Measurements from ENCODE around the gene PARN.
"Not testable (repeated sequence)": the region's sequence is repeated elsewhere in the genome, so short reads cannot be mapped to it uniquely, and the experiment has no call there.

PARN gene

DNA sequence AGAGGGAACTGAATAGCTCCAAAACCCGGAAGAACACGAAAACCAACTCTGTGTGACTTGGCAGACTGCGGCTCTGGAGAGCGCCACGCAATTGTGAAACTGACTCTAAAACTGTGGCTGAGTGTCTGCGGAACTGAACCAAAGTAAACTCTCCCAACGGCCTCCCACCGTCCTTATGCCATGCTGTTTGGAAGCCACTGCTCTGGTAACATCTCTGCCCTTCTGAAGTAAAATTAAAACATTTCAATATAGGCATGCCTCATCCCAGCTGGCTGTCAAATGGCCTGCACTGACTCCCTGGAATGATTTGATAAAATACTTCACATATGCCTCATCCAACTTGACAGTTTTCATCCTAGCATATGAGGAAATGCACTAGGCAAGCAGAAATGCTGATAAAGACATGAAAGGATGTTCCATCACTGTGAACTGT is 70.2 kb downstream of the PARN start:
- DNase-seq (ENCODE audit: insufficient read length, low spot score) (no peak), FAIRE-seq (no peak)
- TF ChIP-seq, protein P1, sequence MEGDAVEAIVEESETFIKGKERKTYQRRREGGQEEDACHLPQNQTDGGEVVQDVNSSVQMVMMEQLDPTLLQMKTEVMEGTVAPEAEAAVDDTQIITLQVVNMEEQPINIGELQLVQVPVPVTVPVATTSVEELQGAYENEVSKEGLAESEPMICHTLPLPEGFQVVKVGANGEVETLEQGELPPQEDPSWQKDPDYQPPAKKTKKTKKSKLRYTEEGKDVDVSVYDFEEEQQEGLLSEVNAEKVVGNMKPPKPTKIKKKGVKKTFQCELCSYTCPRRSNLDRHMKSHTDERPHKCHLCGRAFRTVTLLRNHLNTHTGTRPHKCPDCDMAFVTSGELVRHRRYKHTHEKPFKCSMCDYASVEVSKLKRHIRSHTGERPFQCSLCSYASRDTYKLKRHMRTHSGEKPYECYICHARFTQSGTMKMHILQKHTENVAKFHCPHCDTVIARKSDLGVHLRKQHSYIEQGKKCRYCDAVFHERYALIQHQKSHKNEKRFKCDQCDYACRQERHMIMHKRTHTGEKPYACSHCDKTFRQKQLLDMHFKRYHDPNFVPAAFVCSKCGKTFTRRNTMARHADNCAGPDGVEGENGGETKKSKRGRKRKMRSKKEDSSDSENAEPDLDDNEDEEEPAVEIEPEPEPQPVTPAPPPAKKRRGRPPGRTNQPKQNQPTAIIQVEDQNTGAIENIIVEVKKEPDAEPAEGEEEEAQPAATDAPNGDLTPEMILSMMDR (IDR thresholded peaks at IDR 0.05; ENCODE audit: insufficient read depth, missing control alignments), result no peak

DNA sequence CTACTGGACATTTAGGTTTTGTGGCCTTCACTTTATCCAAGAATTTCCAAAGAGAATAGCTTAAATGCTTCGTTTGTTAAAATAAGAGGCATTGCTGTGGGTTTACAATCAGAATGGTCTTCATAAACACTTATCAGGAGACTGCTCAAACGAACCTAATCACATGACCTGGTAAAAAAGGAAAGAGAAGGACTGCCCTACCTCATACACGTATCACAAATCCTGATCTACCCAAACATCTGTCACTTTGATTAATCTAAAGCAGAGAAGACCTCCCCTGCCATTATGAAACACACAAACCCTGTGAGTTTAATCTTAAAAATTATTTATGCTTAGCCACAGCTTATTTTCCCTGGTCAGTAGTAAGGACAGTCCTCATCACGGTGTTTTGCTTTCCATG is 76.6 kb downstream of the PARN start:
- DNase-seq (ENCODE audit: insufficient read length, low spot score) (no peak), FAIRE-seq (no peak)
- TF ChIP-seq, protein P1 (IDR thresholded peaks at IDR 0.05; ENCODE audit: insufficient read depth, missing control alignments), result no peak

DNA sequence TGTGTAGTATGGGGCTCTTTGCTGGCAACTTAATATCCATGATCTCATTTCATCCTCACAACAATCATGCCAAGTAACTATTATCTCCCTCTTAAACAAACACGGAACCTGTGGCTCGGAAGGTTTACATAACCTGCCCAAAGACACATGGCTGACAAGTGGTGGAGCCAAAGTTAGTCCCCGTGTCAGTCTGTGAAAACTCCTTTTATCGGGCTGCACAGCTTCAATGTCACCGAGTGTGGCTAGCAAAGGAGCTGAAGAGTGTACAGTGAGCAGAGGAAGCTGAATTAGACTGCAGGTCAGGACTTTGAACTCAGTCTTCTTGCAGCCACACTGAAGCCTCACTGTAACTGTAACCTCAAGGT is 80.3 kb downstream of the PARN start:
- no peak for DNase-seq (ENCODE audit: insufficient read length, low spot score)
- no peak for FAIRE-seq
- TF ChIP-seq, protein P1 (IDR thresholded peaks at IDR 0.05; ENCODE audit: insufficient read depth, missing control alignments), result no peak

DNA sequence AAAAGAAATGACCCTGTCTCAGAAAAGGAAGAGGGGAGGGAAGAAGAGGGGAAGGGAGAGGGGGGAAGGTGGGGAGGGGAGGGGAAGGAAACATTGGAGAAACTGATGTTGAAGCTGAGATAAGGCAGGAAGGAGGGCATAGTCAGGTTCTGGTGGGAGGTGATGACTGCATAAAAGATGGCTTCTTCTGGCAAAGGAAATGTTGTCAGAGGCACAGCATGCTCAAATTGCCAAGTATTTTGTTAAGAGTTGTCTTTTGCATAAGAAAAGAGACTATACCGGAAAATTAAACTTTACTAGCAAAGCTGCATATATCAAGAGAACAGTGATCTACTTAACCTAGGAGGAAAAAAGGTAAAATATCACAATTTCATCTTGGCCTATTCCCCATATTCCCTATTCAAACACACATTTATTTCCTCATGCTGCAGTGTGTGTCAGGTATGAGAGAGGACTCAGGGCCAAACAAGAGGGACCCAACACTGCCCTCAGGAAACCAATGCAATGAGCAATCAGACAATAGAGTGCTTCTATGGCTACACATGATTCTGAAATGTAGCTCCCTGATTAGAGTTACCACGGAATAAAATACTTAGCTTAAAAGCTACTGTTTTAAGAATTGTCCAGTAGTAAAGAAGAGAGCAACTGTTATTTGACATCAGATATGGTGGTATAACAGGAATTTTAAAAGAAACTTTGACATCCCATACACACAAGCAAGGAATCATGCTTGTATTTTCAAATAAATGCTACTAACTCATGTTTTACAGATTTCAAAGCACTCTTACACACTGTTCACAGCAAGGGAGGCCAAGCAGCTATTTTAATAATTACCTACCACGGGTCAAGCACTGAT is 80.9 kb downstream of the PARN start:
- DNase-seq (ENCODE audit: insufficient read length, low spot score) (no peak), FAIRE-seq (no peak)
- TF ChIP-seq, protein P1 (IDR thresholded peaks at IDR 0.05; ENCODE audit: insufficient read depth, missing control alignments), result no peak

DNA sequence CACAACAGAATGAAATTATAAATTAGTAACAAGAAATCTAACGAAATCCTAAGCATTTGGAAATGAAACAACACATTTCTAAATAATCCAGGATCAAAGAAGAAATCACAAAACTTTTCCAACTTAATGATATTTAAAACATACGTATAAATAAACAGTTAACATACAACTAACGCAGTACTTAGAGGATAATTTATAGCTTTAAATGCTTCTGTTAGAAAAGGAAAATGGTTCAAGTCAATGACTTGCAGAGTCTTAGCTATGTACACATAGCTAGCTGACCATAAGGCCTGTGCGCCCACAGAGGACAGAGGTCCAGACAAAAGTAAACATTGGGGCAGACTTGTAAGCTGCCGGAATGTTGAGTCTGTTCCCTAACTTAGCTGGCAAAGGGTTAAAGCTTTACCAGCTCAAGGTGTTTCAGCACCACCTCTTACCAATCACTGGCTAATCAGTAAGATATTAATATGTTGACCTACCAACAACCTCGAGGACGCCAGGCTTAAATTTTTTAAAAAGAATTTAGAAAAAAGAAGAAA is 84.6 kb downstream of the PARN start:
- TF ChIP-seq, protein P1 (IDR thresholded peaks at IDR 0.05; ENCODE audit: insufficient read depth, missing control alignments), result no peak
- DNase-seq (ENCODE audit: insufficient read length, low spot score), result no peak
- FAIRE-seq, result no peak

DNA sequence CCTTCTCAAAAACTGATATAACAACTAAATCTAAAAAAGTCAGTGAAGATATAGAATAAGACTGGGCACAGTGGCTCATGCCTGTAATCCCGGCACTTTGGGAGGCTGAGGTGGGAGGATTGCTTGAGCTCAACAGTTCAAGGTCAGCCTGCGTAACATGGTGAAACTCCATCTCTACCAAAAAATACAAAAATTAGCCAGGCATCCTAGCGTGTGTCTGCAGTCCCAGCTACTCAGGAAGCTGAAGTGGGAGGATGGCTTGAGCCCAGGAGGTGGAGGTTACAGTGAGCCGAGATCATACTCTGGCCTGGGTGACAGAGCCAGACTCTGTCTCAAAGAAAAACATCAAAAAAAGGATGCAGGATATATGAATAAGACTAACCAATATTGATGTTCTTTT is 85.2 kb downstream of the PARN start:
- DNase-seq (ENCODE audit: insufficient read length, low spot score); FAIRE-seq: not testable (repeated sequence)

DNA sequence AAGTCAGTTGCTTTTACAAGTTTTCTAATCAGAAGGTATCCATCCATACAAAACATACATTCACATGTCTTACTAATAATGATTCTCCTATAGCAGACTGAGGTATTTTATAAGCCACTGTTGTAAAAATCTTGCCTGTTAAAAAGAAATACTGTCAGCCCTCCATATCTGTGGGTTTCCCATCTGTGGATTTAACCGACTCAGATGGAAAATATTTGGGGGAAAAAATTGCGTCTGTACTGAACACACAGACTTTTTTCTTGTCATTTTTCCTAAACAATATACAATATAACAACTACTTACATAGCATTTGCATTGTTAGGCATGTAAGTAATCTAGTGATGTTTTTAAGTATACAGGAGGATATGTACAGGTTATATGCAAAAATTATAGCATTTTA is 90.4 kb downstream of the PARN start:
- DNase-seq (ENCODE audit: insufficient read length, low spot score) (no peak), FAIRE-seq (no peak)
- TF ChIP-seq, protein P1 (IDR thresholded peaks at IDR 0.05; ENCODE audit: insufficient read depth, missing control alignments), result no peak
